Measurements from ENCODE around the gene IL17RD. TPM values are rescaled to one million over a fixed set of nuclear protein-coding genes. Genes with fewer than 3 reads are reported as not detected.

IL17RD gene
- polyA plus RNA-seq, 1 donor = 5.0 TPM

DNA sequence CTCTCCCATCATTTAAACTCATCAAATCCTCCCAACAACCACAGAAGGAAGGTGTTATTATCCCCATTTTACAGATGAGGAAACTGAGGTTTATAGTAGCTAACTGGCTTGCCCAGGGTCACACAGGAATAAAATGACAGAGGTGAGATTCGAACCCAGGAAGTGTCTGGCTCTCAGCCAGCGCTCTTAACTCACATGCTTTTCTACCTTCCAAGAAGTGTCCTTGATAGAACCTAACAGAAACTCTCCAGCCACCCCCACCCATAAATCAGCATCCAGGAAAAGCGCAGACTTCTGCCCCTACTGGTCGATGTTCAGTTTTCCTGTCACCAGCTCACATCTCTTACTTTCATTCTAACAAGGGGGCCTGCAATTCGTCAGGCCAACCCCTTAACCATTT lies 52.9 kb downstream of the IL17RD start:
- WGBS (ENCODE audit: insufficient coverage, low lambda C conversion rate) = no CpG with 5 or more reads among the region's 5 CpGs
- Histone ChIP-seq H3K4me1 (ENCODE audit: control insufficient read depth, insufficient read depth, low read length) (no peaks in the 10 kb centered on the region), H3K9me3 (ENCODE audit: control insufficient read depth, low read depth, low read length) (no peaks in the 10 kb centered on the region), H3K36me3 (ENCODE audit: control insufficient read depth, insufficient read depth, low read length) (peaks cover 3% of the 10 kb centered on the region), H3K4me3 (ENCODE audit: low read length) (no peak overlapping the region), H3K27me3 (ENCODE audit: control insufficient read depth, insufficient read depth, low read length) (no peaks in the 10 kb centered on the region), H3K27ac (ENCODE audit: low read length) (no peak overlapping the region)
- DNase-seq = no peak

DNA sequence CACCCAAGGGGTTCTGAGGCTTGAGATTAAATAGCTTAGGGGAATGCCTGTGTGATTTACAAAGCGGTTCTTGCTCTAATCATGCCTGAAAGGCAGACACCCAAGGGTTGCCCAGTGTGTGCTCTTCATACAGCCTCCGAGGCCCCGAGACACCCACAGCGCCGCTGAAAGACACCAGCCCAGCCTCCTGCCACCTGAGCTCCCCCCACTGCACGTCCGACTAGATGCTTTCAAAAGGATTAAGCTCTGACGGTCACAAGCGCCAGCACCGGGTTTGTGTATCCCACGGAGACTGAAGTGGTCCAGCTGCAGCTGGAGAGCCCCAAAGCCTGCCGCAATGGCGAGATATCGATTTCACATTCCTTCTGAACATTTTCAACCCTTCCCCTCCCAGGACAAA lies 54.4 kb downstream of the IL17RD start:
- no peak overlapping the region for H3K4me3 ChIP-seq (ENCODE audit: low read length)
- no peaks in the 10 kb centered on the region for H3K27me3 ChIP-seq (ENCODE audit: control insufficient read depth, insufficient read depth, low read length)
- H3K9me3 ChIP-seq (ENCODE audit: control insufficient read depth, low read depth, low read length) = no peaks in the 10 kb centered on the region
- peaks cover 3% of the 10 kb centered on the region for H3K36me3 ChIP-seq (ENCODE audit: control insufficient read depth, insufficient read depth, low read length)
- DNase-seq = no peak
- no peaks in the 10 kb centered on the region for H3K4me1 ChIP-seq (ENCODE audit: control insufficient read depth, insufficient read depth, low read length)
- 100% methylated on average over 1 of the region's 14 CpGs for WGBS (ENCODE audit: insufficient coverage, low lambda C conversion rate)
- no peak overlapping the region for H3K27ac ChIP-seq (ENCODE audit: low read length)

DNA sequence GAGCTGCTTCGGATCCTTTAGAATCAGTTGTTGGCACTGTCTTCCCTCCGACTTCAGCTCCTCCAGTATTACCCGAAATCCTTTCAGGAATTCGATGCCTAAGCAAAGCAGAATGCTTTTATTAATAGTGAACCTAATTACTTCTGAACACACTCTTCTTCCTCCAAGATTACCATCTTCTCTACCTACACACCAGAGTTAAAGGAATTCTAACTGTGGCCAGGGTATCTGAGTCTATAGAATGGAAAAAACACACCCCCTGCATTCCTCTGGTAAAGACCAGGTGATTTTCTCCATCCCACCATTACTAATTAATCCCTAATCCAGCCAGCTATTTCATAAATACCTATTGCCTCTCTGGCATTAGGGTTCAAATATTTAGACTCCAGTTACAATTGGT lies 54.9 kb downstream of the IL17RD start:
- DNase-seq = no peak
- H3K27ac ChIP-seq (ENCODE audit: low read length) = no peak overlapping the region
- H3K36me3 ChIP-seq (ENCODE audit: control insufficient read depth, insufficient read depth, low read length) = peaks cover 3% of the 10 kb centered on the region
- no peaks in the 10 kb centered on the region for H3K4me1 ChIP-seq (ENCODE audit: control insufficient read depth, insufficient read depth, low read length)
- no peak overlapping the region for H3K4me3 ChIP-seq (ENCODE audit: low read length)
- no CpG with 5 or more reads among the region's 4 CpGs for WGBS (ENCODE audit: insufficient coverage, low lambda C conversion rate)
- no peaks in the 10 kb centered on the region for H3K9me3 ChIP-seq (ENCODE audit: control insufficient read depth, low read depth, low read length)
- H3K27me3 ChIP-seq (ENCODE audit: control insufficient read depth, insufficient read depth, low read length) = no peaks in the 10 kb centered on the region

DNA sequence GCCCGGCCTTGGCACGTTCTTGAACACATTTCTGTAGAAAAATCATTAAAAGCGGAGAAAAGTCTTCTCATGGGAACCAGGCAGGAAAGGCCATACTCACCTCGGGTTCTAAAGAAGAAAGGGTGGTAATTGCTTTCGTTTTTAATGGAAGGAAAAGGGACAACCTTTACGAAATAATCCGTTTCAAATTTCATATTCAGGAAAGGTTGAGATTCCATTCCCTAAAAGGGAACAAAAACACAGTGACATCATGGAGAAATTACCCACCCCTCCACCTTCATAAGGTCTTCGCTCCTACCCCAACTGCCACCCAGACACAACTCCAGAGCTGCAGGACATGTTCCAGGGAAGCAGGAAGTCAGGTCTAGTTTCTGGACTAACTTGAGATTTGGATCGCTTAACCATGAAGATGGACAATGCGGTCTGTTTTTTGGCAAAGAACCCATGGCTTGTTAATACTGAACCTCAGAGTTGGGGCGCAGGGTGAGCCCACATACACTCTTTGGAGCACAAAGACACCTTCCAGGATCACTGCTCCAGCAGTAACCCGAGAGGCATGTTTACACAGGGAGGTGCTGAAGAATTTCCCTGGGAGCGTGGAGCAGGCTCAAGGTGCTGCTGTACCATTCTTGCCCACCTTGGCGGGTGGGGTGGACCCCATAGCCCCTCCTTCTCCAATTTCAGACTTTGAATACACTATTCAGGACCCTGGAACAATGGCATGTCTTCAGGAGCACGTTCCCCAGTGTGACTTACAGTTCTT lies 55.5 kb downstream of the IL17RD start:
- 90% methylated on average over 3 of the region's 15 CpGs for WGBS (ENCODE audit: insufficient coverage, low lambda C conversion rate)
- H3K9me3 ChIP-seq (ENCODE audit: control insufficient read depth, low read depth, low read length) = no peaks in the 10 kb centered on the region

DNA sequence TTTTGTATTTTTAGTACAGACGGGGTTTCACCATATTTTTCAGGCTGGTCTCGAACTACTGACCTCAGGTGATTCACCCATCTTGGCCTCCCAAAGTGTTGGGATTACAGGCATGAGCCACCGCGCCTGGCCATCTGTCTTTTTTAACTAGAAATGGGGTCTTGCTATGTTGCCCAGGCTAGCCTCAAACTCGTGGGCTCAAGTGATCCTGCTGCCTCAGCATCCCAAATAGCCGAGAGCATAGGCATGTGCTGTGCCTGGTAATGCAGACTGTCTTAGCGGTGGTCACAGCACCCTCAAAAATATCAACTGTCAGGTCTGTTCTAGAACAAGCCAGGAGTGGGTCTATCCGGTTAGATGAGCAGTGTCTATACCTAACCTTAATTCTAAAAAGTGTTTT lies 56.5 kb downstream of the IL17RD start:
- peaks cover 3% of the 10 kb centered on the region for H3K36me3 ChIP-seq (ENCODE audit: control insufficient read depth, insufficient read depth, low read length)
- no peak for DNase-seq
- no peaks in the 10 kb centered on the region for H3K9me3 ChIP-seq (ENCODE audit: control insufficient read depth, low read depth, low read length)
- no peak overlapping the region for H3K27ac ChIP-seq (ENCODE audit: low read length)
- H3K27me3 ChIP-seq (ENCODE audit: control insufficient read depth, insufficient read depth, low read length) = no peaks in the 10 kb centered on the region
- H3K4me1 ChIP-seq (ENCODE audit: control insufficient read depth, insufficient read depth, low read length) = no peaks in the 10 kb centered on the region
- WGBS (ENCODE audit: insufficient coverage, low lambda C conversion rate) = 100% methylated on average over 1 of the region's 8 CpGs
- H3K4me3 ChIP-seq (ENCODE audit: low read length) = no peak overlapping the region

More for the DNA sequence above, 55.5 kb downstream of the IL17RD start:
- peak in 1 of 2 donors; percentile 11 for DNase-seq
- Histone ChIP-seq H3K27ac (ENCODE audit: low read length) (no peak overlapping the region), H3K36me3 (ENCODE audit: control insufficient read depth, insufficient read depth, low read length) (peaks cover 3% of the 10 kb centered on the region), H3K4me1 (ENCODE audit: control insufficient read depth, insufficient read depth, low read length) (no peaks in the 10 kb centered on the region), H3K27me3 (ENCODE audit: control insufficient read depth, insufficient read depth, low read length) (no peaks in the 10 kb centered on the region), H3K4me3 (ENCODE audit: low read length) (no peak overlapping the region)

DNA sequence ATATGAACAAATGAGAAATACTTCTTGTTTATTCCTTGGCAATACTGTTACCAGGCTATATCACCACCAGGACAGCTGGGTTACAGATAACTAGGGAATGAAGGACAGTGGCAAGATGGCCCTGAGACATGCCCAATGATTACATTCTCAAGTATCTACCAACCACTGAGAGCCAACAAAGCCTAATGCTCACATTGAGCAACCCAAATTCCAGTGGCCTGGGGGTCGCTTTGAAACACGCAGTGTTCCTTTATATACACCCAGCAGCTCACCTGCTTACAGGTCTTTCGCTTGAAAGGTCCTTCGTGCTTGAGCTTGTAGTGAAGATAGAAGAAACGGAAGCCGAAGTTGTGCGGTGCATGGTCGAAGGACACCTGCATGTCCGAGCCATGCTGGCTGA lies 59.6 kb downstream of the IL17RD start:
- peaks cover 3% of the 10 kb centered on the region for H3K36me3 ChIP-seq (ENCODE audit: control insufficient read depth, insufficient read depth, low read length)
- no peaks in the 10 kb centered on the region for H3K4me1 ChIP-seq (ENCODE audit: control insufficient read depth, insufficient read depth, low read length)
- no peaks in the 10 kb centered on the region for H3K27me3 ChIP-seq (ENCODE audit: control insufficient read depth, insufficient read depth, low read length)
- no peaks in the 10 kb centered on the region for H3K9me3 ChIP-seq (ENCODE audit: control insufficient read depth, low read depth, low read length)
- H3K27ac ChIP-seq (ENCODE audit: low read length) = no peak overlapping the region
- no peak overlapping the region for H3K4me3 ChIP-seq (ENCODE audit: low read length)
- no peak for DNase-seq
- WGBS (ENCODE audit: insufficient coverage, low lambda C conversion rate) = no CpG with 5 or more reads among the region's 9 CpGs

DNA sequence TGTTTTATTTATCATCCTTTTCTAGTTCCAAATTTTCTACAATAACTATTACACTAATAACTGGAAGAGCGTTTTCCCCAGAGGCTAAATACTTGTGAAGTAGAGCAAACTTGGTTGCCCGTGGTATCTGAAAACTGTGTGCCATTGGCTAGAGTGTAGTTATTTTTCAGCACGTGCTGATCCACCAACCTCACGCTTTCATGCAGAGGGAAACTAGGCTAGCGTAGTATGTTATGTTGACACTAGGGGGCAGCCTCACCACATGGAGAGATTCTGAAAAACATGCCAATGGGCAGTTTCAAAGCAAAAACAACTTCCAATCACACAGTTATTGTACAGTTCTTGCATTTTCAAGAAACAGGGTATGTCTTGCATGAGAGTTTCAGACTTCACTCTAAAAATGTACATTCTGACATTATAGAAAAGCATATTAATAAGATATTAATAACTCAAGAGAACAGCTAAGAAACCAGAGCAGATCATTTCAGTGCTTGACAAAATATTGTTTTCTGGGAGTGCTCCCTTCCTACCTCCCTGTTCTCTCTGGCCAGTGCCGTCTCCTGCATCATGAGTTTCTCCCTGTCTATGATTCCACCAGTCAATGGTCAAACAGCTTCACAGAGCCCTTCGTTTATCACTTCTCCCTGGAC lies 65.0 kb downstream of the IL17RD start:
- Histone ChIP-seq H3K27ac (ENCODE audit: low read length) (no peak overlapping the region), H3K4me3 (ENCODE audit: low read length) (no peak overlapping the region), H3K27me3 (ENCODE audit: control insufficient read depth, insufficient read depth, low read length) (no peaks in the 10 kb centered on the region), H3K36me3 (ENCODE audit: control insufficient read depth, insufficient read depth, low read length) (peaks cover 8% of the 10 kb centered on the region), H3K9me3 (ENCODE audit: control insufficient read depth, low read depth, low read length) (no peaks in the 10 kb centered on the region), H3K4me1 (ENCODE audit: control insufficient read depth, insufficient read depth, low read length) (no peaks in the 10 kb centered on the region)
- WGBS (ENCODE audit: insufficient coverage, low lambda C conversion rate) = 47% methylated on average over 2 of the region's 7 CpGs
- DNase-seq = peak; percentile 40 to 50

DNA sequence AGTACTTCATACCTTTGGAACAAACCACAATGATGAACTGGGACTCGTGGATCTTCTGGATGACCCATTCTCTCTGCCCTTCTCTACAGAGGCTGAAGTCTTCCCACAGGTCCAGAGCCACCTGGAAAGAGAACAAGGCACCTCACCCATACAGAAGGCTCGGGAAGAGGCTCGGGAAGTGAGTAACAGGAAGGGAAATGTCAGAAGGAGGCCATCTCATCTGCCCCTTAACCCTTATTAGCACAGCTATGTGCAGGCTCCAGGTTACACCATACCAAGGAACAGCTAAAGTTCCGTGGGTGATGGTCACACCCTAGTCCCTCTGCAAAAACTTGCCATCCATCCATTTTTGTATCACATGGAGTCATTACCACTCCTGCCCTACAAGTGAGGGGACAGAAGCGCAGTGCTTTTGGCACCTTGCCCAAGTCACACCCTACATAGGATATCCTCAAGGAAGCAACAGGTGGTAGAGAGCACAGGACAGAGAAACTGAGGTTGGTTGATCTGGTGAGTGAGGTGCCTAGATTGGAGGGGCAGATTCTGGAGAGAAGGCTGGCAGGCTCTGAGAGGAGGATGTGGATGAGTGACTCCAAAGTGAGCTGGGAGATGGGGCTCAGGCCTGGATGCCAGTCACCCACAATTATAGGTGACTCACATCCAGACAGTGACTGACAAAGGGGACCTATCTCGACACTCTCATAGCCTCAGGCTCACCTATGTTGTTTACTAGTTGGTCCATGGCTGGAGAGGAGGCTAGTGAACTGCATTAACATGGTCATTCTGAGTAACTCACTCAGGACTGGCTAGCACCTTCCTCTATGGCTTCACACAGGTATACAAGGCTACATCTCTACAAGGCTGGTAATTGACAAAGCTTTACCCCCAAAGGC lies 66.5 kb downstream of the IL17RD start:
- no peaks in the 10 kb centered on the region for H3K4me1 ChIP-seq (ENCODE audit: control insufficient read depth, insufficient read depth, low read length)
- H3K36me3 ChIP-seq (ENCODE audit: control insufficient read depth, insufficient read depth, low read length) = peaks cover 8% of the 10 kb centered on the region
- no CpG with 5 or more reads among the region's 6 CpGs for WGBS (ENCODE audit: insufficient coverage, low lambda C conversion rate)
- DNase-seq = no peak
- H3K27ac ChIP-seq (ENCODE audit: low read length) = no peak overlapping the region
- no peaks in the 10 kb centered on the region for H3K9me3 ChIP-seq (ENCODE audit: control insufficient read depth, low read depth, low read length)
- H3K4me3 ChIP-seq (ENCODE audit: low read length) = no peak overlapping the region
- no peaks in the 10 kb centered on the region for H3K27me3 ChIP-seq (ENCODE audit: control insufficient read depth, insufficient read depth, low read length)

DNA sequence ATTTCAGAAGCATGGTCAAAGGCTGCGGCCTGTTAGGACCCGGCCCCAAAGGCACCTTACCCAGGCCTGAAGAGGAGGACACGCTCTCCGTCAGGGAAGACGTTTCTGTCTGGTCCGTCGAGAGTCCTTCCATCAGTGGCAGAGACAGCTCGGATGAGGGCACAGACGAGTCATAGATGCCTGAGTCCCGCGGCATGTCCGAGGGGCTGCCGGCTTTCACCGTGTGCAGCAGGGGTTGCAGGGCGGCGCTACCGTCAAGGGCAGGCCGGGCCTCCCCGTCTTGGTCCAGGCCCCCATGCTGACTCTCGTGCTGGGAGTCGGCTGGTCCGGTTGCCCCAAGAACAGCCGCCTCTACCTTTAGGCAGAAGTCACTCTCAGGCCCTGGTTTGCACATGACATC lies 67.6 kb downstream of the IL17RD start:
- H3K9me3 ChIP-seq (ENCODE audit: control insufficient read depth, low read depth, low read length) = no peaks in the 10 kb centered on the region
- H3K27ac ChIP-seq (ENCODE audit: low read length) = no peak overlapping the region
- H3K4me1 ChIP-seq (ENCODE audit: control insufficient read depth, insufficient read depth, low read length) = no peaks in the 10 kb centered on the region
- WGBS (ENCODE audit: insufficient coverage, low lambda C conversion rate) = 100% methylated on average over 1 of the region's 23 CpGs
- no peak overlapping the region for H3K4me3 ChIP-seq (ENCODE audit: low read length)
- peaks cover 8% of the 10 kb centered on the region for H3K36me3 ChIP-seq (ENCODE audit: control insufficient read depth, insufficient read depth, low read length)
- DNase-seq = no peak
- no peaks in the 10 kb centered on the region for H3K27me3 ChIP-seq (ENCODE audit: control insufficient read depth, insufficient read depth, low read length)

DNA sequence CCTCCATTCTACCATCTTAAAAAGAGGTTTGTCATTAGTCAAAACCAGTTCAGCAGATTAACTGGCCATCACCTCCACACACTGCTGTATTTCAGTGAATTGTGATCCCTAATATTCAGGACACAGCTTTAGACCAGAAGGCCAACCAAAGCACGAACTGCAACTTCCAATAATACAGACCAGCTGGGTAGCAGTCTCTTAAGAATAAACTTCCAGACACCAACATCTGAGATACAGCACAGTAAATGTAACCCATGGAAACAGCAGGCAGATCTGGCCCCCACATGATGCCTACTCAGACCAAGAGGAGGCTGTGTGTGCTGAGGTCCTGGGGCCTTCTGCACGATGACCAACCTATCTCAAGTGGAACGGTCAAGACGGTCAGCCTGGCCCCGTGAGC lies 69.8 kb downstream of the IL17RD start:
- H3K36me3 ChIP-seq (ENCODE audit: control insufficient read depth, insufficient read depth, low read length) = peaks cover 8% of the 10 kb centered on the region
- no peak for DNase-seq
- no peaks in the 10 kb centered on the region for H3K9me3 ChIP-seq (ENCODE audit: control insufficient read depth, low read depth, low read length)
- WGBS (ENCODE audit: insufficient coverage, low lambda C conversion rate) = no CpG with 5 or more reads among the region's 5 CpGs
- no peaks in the 10 kb centered on the region for H3K27me3 ChIP-seq (ENCODE audit: control insufficient read depth, insufficient read depth, low read length)
- H3K4me3 ChIP-seq (ENCODE audit: low read length) = no peak overlapping the region
- H3K4me1 ChIP-seq (ENCODE audit: control insufficient read depth, insufficient read depth, low read length) = no peaks in the 10 kb centered on the region
- H3K27ac ChIP-seq (ENCODE audit: low read length) = no peak overlapping the region

Measured in large intestine (tissue), 3 donors.